Duodenal mucosa (tissue), 2 donors: ENCODE results near the gene CEND1.

Source experiments
- H3K27ac ChIP-seq: one replicate; pipeline ENCODE4 v1.7.0; 2013; ENCODE audit warnings: low read depth, low read length
- H3K27me3 ChIP-seq, 2 donors: one replicate each; pipeline ENCODE4 v1.7.0; 2013; ENCODE audit warnings: low read length in 2 of 2, control low read depth in 1 of 2; ENCODE audit not compliant: insufficient read depth in 2 of 2, control insufficient read depth in 1 of 2
- H3K36me3 ChIP-seq, 2 donors: one replicate each; pipeline ENCODE4 v1.7.0; 2013; ENCODE audit warnings: low read length in 2 of 2, control low read depth in 1 of 2; ENCODE audit not compliant: insufficient read depth in 2 of 2, control insufficient read depth in 1 of 2
- H3K4me1 ChIP-seq, 2 donors: one replicate each; pipeline ENCODE4 v1.7.0; 2013; ENCODE audit warnings: low read length in 2 of 2, control low read depth in 1 of 2; ENCODE audit not compliant: insufficient read depth in 2 of 2, control insufficient read depth in 1 of 2
- H3K4me3 ChIP-seq, 2 donors: one replicate each; pipeline ENCODE4 v1.7.0; 2013; ENCODE audit warnings: low read length in 2 of 2, low read depth in 1 of 2
- H3K9ac ChIP-seq, 2 donors: one replicate each; pipeline ENCODE4 v1.7.0; 2013; ENCODE audit warnings: low read length in 2 of 2, low read depth in 1 of 2
- H3K9me3 ChIP-seq, 2 donors: one replicate each; pipeline ENCODE4 v1.7.0; 2013; ENCODE audit warnings: low read length in 2 of 2, control low read depth in 1 of 2; ENCODE audit not compliant: control insufficient read depth in 1 of 2

CEND1 gene

GRCh38 chr11:777288-778255 lies 12.3 kb downstream of the CEND1 start, which contains the start of gene GATD1:
TSS of gene GATD1 (minus strand) at chr11:777487. CDS start at chr11:777462, 25 bp downstream.
- Histone ChIP-seq H3K9ac (peak within 1 kb of the TSS; percentile 72 to 88), H3K27ac (peak within 1 kb of the TSS; percentile 70), H3K27me3 (no peaks in the 10 kb centered on the region), H3K4me1 (peaks cover 20 to 30% of the 10 kb centered on the region in 2 donors), H3K36me3 (peaks cover 3 to 10% of the 10 kb centered on the region in 2 donors), H3K9me3 (no peaks in the 10 kb centered on the region), H3K4me3 (peak within 1 kb of the TSS; percentile 77 to 79)

- Histone ChIP-seq H3K9me3 (no peaks in the 10 kb centered on the region), H3K27me3 (no peaks in the 10 kb centered on the region), H3K9ac (peak overlapping the region; percentile 72 to 88), H3K4me1 (peaks cover 18 to 28% of the 10 kb centered on the region in 2 donors), H3K4me3 (peak overlapping the region; percentile 77 to 79), H3K27ac (no peak overlapping the region), H3K36me3 (peaks cover 4 to 18% of the 10 kb centered on the region in 2 donors)
Measured at GRCh38 chr11:776561-777287, 13.2 kb downstream of the CEND1 start.

- Histone ChIP-seq H3K9ac (peak overlapping the region; percentile 72 to 88), H3K4me3 (peak overlapping the region; percentile 77 to 79), H3K4me1 (peaks cover 18 to 28% of the 10 kb centered on the region in 2 donors), H3K27me3 (no peaks in the 10 kb centered on the region), H3K9me3 (no peaks in the 10 kb centered on the region), H3K27ac (no peak overlapping the region), H3K36me3 (peaks cover 9 to 23% of the 10 kb centered on the region in 2 donors)
Measured at GRCh38 chr11:776263-776560, 13.7 kb downstream of the CEND1 start.

- Histone ChIP-seq H3K9ac (peak overlapping the region; percentile 25 to 33), H3K4me3 (peak overlapping the region in 1 of 2 donors; percentile 10)
Measured at GRCh38 chr11:774873-775592, 14.9 kb downstream of the CEND1 start.

GRCh38 chr11:773830-774229 lies 16.1 kb downstream of the CEND1 start:
- Histone ChIP-seq H3K36me3 (peaks cover 17 to 39% of the 10 kb centered on the region in 2 donors), H3K4me1 (peaks cover 14 to 24% of the 10 kb centered on the region in 2 donors), H3K4me3 (no peak overlapping the region), H3K9ac (no peak overlapping the region), H3K27me3 (no peaks in the 10 kb centered on the region), H3K9me3 (no peaks in the 10 kb centered on the region), H3K27ac (no peak overlapping the region)

More at GRCh38 chr11:774873-775592, 14.9 kb downstream of the CEND1 start:
- H3K27me3 ChIP-seq = no peaks in the 10 kb centered on the region
- no peak overlapping the region for H3K27ac ChIP-seq
- H3K36me3 ChIP-seq = peaks cover 17 to 34% of the 10 kb centered on the region in 2 donors
- peaks cover 18 to 28% of the 10 kb centered on the region in 2 donors for H3K4me1 ChIP-seq
- H3K9me3 ChIP-seq = no peaks in the 10 kb centered on the region

- Histone ChIP-seq H3K4me1 (peaks cover 10 to 20% of the 10 kb centered on the region in 2 donors), H3K27ac (no peak overlapping the region), H3K36me3 (peaks cover 17 to 39% of the 10 kb centered on the region in 2 donors), H3K27me3 (no peaks in the 10 kb centered on the region), H3K9me3 (no peaks in the 10 kb centered on the region), H3K4me3 (no peak overlapping the region), H3K9ac (no peak overlapping the region)
Measured at GRCh38 chr11:773425-773824, 16.5 kb downstream of the CEND1 start.

GRCh38 chr11:772429-773390 lies 17.2 kb downstream of the CEND1 start:
- peaks cover 5 to 13% of the 10 kb centered on the region in 2 donors for H3K4me1 ChIP-seq
- H3K27me3 ChIP-seq = no peaks in the 10 kb centered on the region
- H3K9me3 ChIP-seq = no peaks in the 10 kb centered on the region
- no peak overlapping the region for H3K9ac ChIP-seq
- H3K36me3 ChIP-seq = peaks cover 17 to 39% of the 10 kb centered on the region in 2 donors
- H3K27ac ChIP-seq = no peak overlapping the region
- no peak overlapping the region for H3K4me3 ChIP-seq

GRCh38 chr11:771617-772204 lies 18.2 kb downstream of the CEND1 start:
- Histone ChIP-seq H3K27ac (no peak overlapping the region), H3K4me3 (no peak overlapping the region), H3K36me3 (peaks cover 17 to 43% of the 10 kb centered on the region in 2 donors), H3K27me3 (no peaks in the 10 kb centered on the region), H3K9ac (no peak overlapping the region), H3K9me3 (no peaks in the 10 kb centered on the region), H3K4me1 (peaks cover 5 to 13% of the 10 kb centered on the region in 2 donors)
